NCI-H446 (cell line): ENCODE data around the gene FMOD.
A peak's percentile ranks its signal among the peaks of the same experiment; 100 is the strongest.
"Not testable (repeated sequence)": the region's sequence is repeated elsewhere in the genome, so short reads cannot be mapped to it uniquely, and the experiment has no call there.

Experiments used
- DNase-seq, 2 experiments: peaks; one replicate each; lab custom pipeline; 2025; lab: John Stamatoyannopoulos, UW

Gene FMOD

GRCh38 chr1:203306089-203306964, 44.6 kb downstream of the FMOD start:
- peak in 1 of 2 experiments; percentile 69 for DNase-seq

GRCh38 chr1:203305809-203306088, 45.2 kb downstream of the FMOD start:
- DNase-seq, result no peak

- peak; percentile 97 for DNase-seq
These were observed 45.8 kb downstream of the FMOD start, which contains the start of gene BTG2 for GRCh38 chr1:203304919-203305808. TSS of gene BTG2 (plus strand) at chr1:203305519. CDS start at chr1:203305607, 88 bp downstream.

DNA sequence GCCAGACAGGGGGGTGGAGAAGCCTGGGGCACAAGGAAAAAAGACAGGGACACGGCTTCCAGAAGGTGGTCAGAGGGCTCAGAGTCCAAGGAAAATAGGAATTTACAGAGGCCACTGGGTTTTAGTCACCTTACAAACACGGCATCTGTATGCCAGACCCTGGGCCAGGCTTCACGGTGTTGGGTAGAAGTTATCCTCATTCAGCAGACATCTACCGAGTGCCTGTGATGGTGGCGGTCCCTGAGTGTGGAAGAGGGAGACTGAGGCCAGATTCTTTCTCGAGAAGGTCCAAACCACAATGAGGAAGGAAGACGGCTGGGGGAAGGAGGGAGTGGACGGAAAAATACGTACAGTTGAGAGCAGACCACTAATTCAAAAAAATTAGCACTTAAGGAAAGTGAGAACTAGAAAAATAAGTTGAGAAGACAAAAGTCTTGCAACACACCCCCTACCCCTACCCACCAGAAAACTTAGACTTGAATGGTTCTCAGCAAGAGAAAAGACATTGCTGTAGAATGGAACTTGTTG, 46.5 kb downstream of the FMOD start:
- no peak for DNase-seq

DNA sequence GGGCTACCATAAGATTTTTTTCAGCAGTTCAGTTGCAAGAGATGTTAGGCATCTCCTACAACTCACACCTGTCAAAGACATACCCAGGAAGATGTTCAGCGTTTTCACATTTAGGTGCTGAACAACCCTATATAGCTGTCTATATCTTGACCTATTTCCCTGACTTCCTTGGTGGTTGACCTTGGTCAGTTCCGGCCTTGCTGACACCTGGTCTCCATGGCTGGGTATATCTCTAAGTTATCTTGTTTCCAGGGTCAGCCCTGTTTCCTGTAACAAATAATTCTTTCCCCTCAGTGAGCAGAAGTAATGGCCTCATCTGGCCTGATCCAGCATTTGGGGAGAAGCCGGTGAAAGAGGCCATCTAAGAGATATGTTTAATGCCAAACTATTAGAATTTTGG, 48.0 kb downstream of the FMOD start:
- no peak for DNase-seq

DNA sequence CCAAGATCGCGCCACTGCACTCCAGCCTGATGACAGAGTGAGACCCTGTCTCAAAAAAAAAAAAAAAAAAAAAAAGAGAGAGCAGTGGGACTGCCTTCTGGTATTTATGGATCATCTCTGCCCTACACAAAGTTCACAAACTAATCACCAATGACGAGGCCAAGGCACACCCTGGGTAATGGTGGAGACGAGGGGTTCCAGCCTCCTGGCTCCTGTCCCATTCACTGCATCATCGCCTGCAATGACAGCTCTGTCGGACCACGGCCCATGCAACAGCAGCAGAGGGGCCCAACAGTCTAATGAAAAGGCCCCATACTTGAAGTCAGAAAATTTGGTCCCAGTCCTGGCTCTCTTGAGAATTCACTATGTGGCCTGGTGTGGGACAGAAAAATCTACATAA, 48.5 kb downstream of the FMOD start:
- no peak for DNase-seq

DNA sequence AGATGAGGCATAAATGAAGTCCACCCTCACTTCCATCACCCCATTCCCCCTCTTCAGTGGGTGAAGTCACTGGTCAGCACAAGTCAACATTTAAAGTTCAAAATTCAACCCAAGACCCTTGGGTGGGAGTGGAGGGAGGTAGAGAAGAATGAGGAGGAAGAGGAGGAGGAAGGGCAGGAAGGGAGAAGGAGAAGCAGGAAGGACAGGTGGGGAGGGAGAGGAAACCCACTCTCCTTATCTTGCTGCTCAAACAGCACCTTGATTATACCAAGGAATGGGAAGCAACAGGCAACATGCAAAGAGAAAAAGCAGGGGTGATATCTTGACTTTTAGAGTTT, 49.6 kb downstream of the FMOD start:
- DNase-seq, result no peak

DNA sequence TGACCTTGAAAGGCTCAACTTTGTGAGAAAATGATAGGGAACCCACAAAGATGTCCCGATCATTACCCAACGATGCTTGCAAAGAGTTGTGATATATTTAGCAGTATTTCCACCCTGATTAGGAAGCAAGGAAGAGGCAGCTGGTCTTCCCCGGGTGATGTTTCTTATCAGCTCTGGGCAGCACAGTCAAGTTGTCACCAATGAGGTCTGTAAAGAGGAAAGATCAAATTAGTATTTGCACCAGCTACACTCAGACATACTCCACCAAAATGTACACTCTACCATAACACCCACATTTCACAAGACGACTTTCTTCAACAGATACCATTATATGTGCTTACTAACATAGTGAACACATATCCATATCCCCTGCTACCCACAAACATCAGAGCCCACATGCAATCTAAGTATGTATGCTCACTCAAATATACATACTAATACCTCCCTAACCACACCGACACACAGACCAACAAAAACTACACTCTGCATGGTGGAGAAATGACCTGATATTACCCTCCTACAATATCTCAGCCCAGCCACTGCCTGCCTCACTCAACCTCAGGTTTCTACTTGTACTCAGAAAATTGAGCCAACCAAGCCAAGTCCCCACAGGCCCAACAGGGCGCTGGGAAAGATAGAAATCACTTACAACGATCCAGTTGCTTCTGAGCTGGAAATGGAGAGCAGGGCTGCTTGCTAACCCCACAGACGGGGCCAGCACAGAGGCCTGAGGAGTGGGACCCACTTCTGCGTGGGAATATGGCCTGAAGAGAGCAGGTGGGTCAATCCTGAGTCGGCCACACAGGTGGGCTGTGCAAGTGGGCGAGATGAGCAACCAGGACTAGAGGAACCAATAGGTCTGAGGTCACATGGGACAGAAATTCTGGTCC, 50.2 kb downstream of the FMOD start:
- no peak for DNase-seq

GRCh38 chr1:203299719-203300429, 51.0 kb downstream of the FMOD start:
- not testable (repeated sequence) for DNase-seq

DNA sequence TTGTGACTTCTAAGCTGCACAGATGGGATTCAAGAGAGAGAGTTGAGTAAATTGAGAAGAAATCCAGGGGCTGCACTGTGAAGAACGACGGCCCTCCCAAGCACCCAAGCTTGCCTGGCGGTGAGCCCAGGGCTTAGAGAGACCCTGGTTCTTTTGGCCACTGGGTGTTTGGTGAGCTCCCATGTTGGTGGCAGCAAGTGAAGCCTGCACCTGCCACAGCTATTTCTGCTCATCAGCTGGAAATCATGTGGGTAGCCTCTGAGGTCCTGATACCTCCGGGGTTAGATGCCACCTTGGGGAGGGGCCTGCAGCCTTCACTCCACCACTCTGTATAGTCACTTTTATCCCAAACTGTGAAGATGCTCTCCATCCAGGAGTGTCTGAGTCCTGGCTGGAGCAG, 51.8 kb downstream of the FMOD start:
- DNase-seq, result no peak

- peak in 1 of 2 experiments; percentile 41 for DNase-seq
These were observed 54.4 kb downstream of the FMOD start for GRCh38 chr1:203296460-203297073.

GRCh38 chr1:203295796-203296195, 55.1 kb downstream of the FMOD start:
- no peak for DNase-seq

- DNase-seq, result no peak
These were observed 59.5 kb downstream of the FMOD start for GRCh38 chr1:203291201-203292096.
